Measurements from ENCODE around the gene ECI2. TPM values are rescaled to one million over a fixed set of nuclear protein-coding genes. Genes with fewer than 3 reads are reported as not detected.
A peak's percentile ranks its signal among the peaks of the same experiment; 100 is the strongest.

The ECI2 gene
- total and polyA plus RNA-seq, 2 of the 13 experiments (the other 11 are each of a cell fraction or from before 2014, with no cell fraction given): 78.5 to 228 TPM

GRCh38 chr6:4102687-4103244, 32.6 kb downstream of the ECI2 start (continued):
- TF ChIP-seq GPN1 (CRISPR knock-in tag; IDR thresholded peaks at IDR 0.05; ENCODE audit: borderline replicate concordance) (no peak), MXD4 (CRISPR knock-in tag; IDR thresholded peaks at IDR 0.05) (peak; percentile 82), BRF2 (CRISPR knock-in tag; IDR thresholded peaks at IDR 0.05) (peak; percentile 58; the same call in 1 of the 2 replicates), ZNF816 (CRISPR knock-in tag; IDR thresholded peaks at IDR 0.05; ENCODE audit: borderline replicate concordance) (peak; percentile 69; the same call in 1 of the 2 replicates), ZBTB8A (CRISPR knock-in tag; IDR thresholded peaks at IDR 0.05; ENCODE audit: borderline replicate concordance, low read depth) (no peak), SP4 (CRISPR knock-in tag; IDR thresholded peaks at IDR 0.05) (no peak; the same call in 1 of the 2 replicates), SMYD3 (CRISPR knock-in tag; IDR thresholded peaks at IDR 0.05) (peak; percentile 93), NFE2 (CRISPR knock-in tag; IDR thresholded peaks at IDR 0.05) (no peak), TBL1XR1 (IDR thresholded peaks at IDR 0.05; ENCODE audit: borderline replicate concordance, low read length, partially characterized antibody) (peak; percentile 83), ZBTB20 (CRISPR knock-in tag; IDR thresholded peaks at IDR 0.05; ENCODE audit: borderline replicate concordance, low read depth) (peak; percentile 99), KMT2B (CRISPR knock-in tag; IDR thresholded peaks at IDR 0.05) (peak; percentile 83), ZNF547 (CRISPR knock-in tag; IDR thresholded peaks at IDR 0.05) (no peak), ZMYM4 (CRISPR knock-in tag; IDR thresholded peaks at IDR 0.05) (peak; percentile 94), ZUFSP (CRISPR knock-in tag; IDR thresholded peaks at IDR 0.05; ENCODE audit: borderline replicate concordance) (no peak), ARNT2 (CRISPR knock-in tag; IDR thresholded peaks at IDR 0.05; ENCODE audit: low read depth) (0 out of 2 replicates have a peak, but pooled peaks have one; percentile 51), ZNF672 (CRISPR knock-in tag; IDR thresholded peaks at IDR 0.05) (no peak), ZNF446 (CRISPR knock-in tag; IDR thresholded peaks at IDR 0.05) (no peak), ATF4 (CRISPR knock-in tag; IDR thresholded peaks at IDR 0.05) (peak in 1 of 2 experiments; percentile 81; a peak in 2 of 4 replicates), THAP7 (CRISPR knock-in tag; IDR thresholded peaks at IDR 0.05) (no peak), PRMT3 (CRISPR knock-in tag; IDR thresholded peaks at IDR 0.05; ENCODE audit: borderline replicate concordance, low read depth) (no peak), ZBTB25 (CRISPR knock-in tag; IDR thresholded peaks at IDR 0.05) (peak; percentile 91)

All from HepG2 (cell line).